ENCODE measurements around the gene ABCC1.

The ABCC1 gene

GRCh38 chr16:16052916-16053315 is 103.5 kb downstream of the ABCC1 start:
- Mint-ChIP-seq H3K4me3 (no peak overlapping the region), H3K4me1 (no peaks in the 10 kb centered on the region)

GRCh38 chr16:16057102-16057501 is 107.7 kb downstream of the ABCC1 start:
- H3K4me1 Mint-ChIP-seq: no peaks in the 10 kb centered on the region
- no peak overlapping the region for H3K4me3 Mint-ChIP-seq
- H3K9me3 Mint-ChIP-seq: no peaks in the 10 kb centered on the region
- H3K27ac Mint-ChIP-seq: no peak overlapping the region
- H3K27me3 Mint-ChIP-seq (ENCODE audit: low read depth, poor library complexity): no peaks in the 10 kb centered on the region
- no peak for TF ChIP-seq CTCF (IDR thresholded peaks at IDR 0.05)
- DNase-seq: no peak
- H3K36me3 Mint-ChIP-seq (ENCODE audit: low read depth): peaks cover 57% of the 10 kb centered on the region

More at GRCh38 chr16:16052916-16053315, 103.5 kb downstream of the ABCC1 start:
- TF ChIP-seq CTCF (IDR thresholded peaks at IDR 0.05): no peak
- Mint-ChIP-seq H3K36me3 (ENCODE audit: low read depth) (peaks cover 80% of the 10 kb centered on the region), H3K9me3 (no peaks in the 10 kb centered on the region), H3K27me3 (ENCODE audit: low read depth, poor library complexity) (peaks cover 3% of the 10 kb centered on the region), H3K27ac (no peak overlapping the region)
- no peak for DNase-seq

GRCh38 chr16:16059160-16059559 is 109.7 kb downstream of the ABCC1 start:
- H3K9me3 Mint-ChIP-seq: no peaks in the 10 kb centered on the region
- H3K36me3 Mint-ChIP-seq (ENCODE audit: low read depth): peaks cover 50% of the 10 kb centered on the region
- TF ChIP-seq CTCF (IDR thresholded peaks at IDR 0.05): no peak
- no peak overlapping the region for H3K4me3 Mint-ChIP-seq
- H3K27ac Mint-ChIP-seq: no peak overlapping the region
- no peaks in the 10 kb centered on the region for H3K4me1 Mint-ChIP-seq
- DNase-seq: no peak
- H3K27me3 Mint-ChIP-seq (ENCODE audit: low read depth, poor library complexity): no peaks in the 10 kb centered on the region

- no peak overlapping the region for H3K27ac Mint-ChIP-seq
Observed at GRCh38 chr16:16059895-16060590, 110.6 kb downstream of the ABCC1 start.

GRCh38 chr16:16062023-16062937 is 112.9 kb downstream of the ABCC1 start:
- peaks cover 49% of the 10 kb centered on the region for H3K36me3 Mint-ChIP-seq (ENCODE audit: low read depth)
- H3K4me3 Mint-ChIP-seq: no peak overlapping the region
- no peaks in the 10 kb centered on the region for H3K27me3 Mint-ChIP-seq (ENCODE audit: low read depth, poor library complexity)

More at GRCh38 chr16:16059895-16060590, 110.6 kb downstream of the ABCC1 start:
- Mint-ChIP-seq H3K4me1 (no peaks in the 10 kb centered on the region), H3K36me3 (ENCODE audit: low read depth) (peaks cover 53% of the 10 kb centered on the region), H3K27me3 (ENCODE audit: low read depth, poor library complexity) (no peaks in the 10 kb centered on the region), H3K9me3 (no peaks in the 10 kb centered on the region), H3K4me3 (no peak overlapping the region)
- no peak for TF ChIP-seq CTCF (IDR thresholded peaks at IDR 0.05)
- DNase-seq: no peak

More at GRCh38 chr16:16062023-16062937, 112.9 kb downstream of the ABCC1 start:
- Mint-ChIP-seq H3K4me1 (peaks cover 2% of the 10 kb centered on the region), H3K27ac (no peak overlapping the region), H3K9me3 (no peaks in the 10 kb centered on the region)
- no peak for TF ChIP-seq CTCF (IDR thresholded peaks at IDR 0.05)
- no peak for DNase-seq

All from nephron progenitor cell (in vitro differentiated cells).